Vagina (tissue), 2 donors: Measurements from ENCODE around the gene PKP4.

Source experiments
- POLR2A ChIP-seq, 2 donors: fragments of 450-650 bp; IDR thresholded peaks; one replicate each; pipeline ENCODE4 v1.6.1; 2017; ENCODE audit warnings: antibody characterized with exemption in 2 of 2, mild to moderate bottlenecking in 2 of 2, moderate library complexity in 2 of 2
- TF ChIP-seq, protein P1 (sequence below), 3 experiments: fragments of 450-650 bp in 2 of 3; fragments of 200-600 bp in 1 of 3; sonication (generic) in 1 of 3; IDR thresholded peaks; one replicate each; pipeline ENCODE4 v1.5.1; 2017 to 2019; ENCODE audit warnings: antibody characterized with exemption in 3 of 3, mild to moderate bottlenecking in 2 of 3, moderate library complexity in 2 of 3

DNA sequence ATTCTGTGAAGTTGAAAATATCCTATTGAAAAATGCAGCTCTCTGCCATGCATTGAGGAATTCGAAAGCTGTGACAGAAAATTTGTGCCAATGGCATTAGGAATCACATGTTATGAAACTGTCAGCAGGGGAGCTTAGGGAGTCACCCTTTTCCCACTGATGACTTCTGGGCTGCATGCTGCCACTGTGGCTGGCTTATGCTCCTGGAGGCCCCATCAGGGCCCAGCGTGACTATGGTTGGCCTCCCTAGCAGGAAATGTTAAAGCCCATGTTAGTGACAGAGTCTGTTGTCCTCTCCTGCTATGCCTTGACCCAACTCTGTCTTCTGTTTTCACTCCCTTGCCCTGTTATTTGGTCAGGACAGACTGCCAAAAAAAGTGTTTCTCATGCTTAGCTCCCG lies 198.9 kb downstream of the PKP4 start:
- TF ChIP-seq POLR2A (IDR thresholded peaks at IDR 0.05) = no peak
- TF ChIP-seq, protein P1, sequence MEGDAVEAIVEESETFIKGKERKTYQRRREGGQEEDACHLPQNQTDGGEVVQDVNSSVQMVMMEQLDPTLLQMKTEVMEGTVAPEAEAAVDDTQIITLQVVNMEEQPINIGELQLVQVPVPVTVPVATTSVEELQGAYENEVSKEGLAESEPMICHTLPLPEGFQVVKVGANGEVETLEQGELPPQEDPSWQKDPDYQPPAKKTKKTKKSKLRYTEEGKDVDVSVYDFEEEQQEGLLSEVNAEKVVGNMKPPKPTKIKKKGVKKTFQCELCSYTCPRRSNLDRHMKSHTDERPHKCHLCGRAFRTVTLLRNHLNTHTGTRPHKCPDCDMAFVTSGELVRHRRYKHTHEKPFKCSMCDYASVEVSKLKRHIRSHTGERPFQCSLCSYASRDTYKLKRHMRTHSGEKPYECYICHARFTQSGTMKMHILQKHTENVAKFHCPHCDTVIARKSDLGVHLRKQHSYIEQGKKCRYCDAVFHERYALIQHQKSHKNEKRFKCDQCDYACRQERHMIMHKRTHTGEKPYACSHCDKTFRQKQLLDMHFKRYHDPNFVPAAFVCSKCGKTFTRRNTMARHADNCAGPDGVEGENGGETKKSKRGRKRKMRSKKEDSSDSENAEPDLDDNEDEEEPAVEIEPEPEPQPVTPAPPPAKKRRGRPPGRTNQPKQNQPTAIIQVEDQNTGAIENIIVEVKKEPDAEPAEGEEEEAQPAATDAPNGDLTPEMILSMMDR (IDR thresholded peaks at IDR 0.05) = no peak
